NCI-H1694 (cell line): ENCODE results near the gene DDX21.
"Not testable (repeated sequence)": the region's sequence is repeated elsewhere in the genome, so short reads cannot be mapped to it uniquely, and the experiment has no call there.

Experiments used
- DNase-seq: peaks from one replicate; lab custom pipeline; 2025; lab: John Stamatoyannopoulos, UW

The DDX21 gene

DNA sequence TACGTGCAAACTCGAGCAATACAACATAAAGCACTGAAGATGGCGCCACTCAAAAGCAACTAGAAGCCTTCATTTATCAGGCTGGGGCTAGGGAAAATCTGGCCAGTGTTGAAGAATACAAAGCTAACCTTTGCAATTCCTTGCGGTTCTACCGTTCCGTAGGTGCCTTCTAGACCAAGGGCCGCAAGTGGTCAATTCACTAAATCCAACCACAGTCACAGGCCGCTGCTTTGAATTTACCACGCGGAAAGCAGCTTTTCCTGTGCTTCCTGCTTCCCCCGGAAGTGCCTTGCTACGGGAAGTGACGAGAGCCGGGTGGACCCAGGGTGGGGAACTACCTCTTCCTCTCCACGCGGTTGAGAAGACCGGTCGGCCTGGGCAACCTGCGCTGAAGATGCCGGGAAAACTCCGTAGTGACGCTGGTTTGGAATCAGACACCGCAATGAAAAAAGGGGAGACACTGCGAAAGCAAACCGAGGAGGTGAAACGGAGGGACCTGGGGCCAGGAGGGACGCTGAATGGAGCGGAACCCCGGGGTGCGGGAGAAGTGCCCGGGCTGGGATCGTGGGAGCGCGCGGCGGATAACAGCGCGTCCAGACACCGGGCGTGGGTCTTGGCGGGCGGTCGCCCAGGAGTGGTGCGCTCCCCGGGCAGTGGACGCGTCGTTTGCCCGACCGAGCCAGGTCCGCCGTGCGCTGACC lies at the start of gene DDX21:
TSS of gene DDX21 (plus strand) at position 339 of the 701 bp plus-strand sequence. CDS start at position 395, 56 bp downstream.
- peak; percentile 85 for DNase-seq

DNA sequence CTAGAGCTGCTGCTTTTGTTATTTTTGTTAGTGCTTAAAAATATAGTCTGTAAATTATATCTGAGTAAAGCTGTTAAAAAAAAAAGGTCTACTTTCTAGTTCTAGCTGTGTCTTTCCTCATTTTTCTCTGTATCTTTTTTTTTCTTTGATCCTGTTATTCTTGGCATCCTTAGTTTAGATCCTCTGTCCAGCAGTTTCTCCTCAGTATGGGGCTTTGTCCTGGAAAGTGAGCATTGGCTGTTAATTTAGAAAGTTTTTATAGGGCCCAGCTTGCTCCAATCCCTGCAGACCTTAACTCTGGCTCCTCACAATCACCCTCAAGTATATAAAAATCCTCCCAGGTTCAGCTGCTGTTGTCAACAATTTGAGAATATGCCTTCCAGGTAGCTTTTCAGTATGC lies 31.4 kb upstream of the DDX21 start:
- no peak for DNase-seq

DNA sequence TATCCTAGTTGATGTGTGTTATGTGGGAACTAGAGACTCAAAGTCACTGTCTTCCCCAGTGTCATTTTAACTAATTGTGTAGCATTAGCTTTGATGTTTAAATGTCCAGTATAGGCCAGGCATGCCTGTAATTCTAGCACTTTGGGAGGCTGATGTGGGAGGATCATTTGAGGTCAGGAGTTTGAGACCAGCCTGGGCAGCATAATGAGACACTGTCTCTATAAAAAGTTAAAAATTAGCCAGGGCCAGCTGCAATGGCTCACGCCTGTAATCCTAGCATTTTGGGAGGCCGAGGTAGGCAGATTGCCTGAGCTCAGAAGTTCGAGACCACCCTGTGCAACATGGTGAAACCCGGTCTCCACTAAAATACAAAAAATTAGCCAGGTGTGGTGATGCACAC lies 30.5 kb upstream of the DDX21 start:
- DNase-seq, result no peak

GRCh38 chr10:68929157-68929556 lies 26.8 kb upstream of the DDX21 start:
- not testable (repeated sequence) for DNase-seq

DNA sequence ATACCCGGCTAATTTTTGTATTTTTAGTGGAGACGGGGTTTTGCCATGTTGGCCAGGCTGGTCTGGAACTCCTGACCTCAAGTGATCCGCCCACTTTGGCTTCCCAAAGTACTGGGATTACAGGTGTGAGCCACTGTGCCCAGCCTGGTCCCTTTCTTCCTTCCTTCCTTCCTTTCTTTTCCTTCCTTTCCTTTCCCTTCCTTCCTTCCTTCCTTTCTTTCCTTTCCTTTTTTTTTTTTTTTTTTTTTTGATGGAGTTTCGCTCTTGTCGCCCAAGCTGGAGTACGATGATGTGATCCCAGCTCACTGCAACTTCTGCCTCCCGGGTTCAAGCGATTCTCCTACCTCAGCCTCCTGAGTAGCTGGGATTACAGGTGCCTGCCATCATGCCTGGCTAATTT lies 26.1 kb upstream of the DDX21 start:
- not testable (repeated sequence) for DNase-seq

DNA sequence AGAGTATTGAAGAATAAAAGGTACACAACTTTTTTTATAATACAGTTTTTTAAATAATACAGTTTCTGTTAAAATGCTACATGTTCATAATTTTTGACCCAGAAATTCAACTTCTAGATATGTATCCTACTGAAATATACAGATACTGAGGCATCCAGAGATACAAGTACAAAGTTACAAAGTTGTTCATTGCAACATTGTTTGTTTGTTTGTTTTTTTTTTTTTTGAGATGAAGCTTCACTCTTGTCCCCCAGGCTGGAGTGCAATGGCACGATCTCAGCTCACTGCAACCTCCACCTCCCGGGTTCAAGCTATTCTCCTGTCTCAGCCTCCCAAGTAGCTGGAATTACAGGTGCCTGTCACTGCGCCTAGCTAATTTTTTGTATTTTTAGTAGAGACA lies 23.1 kb upstream of the DDX21 start:
- not testable (repeated sequence) for DNase-seq

DNA sequence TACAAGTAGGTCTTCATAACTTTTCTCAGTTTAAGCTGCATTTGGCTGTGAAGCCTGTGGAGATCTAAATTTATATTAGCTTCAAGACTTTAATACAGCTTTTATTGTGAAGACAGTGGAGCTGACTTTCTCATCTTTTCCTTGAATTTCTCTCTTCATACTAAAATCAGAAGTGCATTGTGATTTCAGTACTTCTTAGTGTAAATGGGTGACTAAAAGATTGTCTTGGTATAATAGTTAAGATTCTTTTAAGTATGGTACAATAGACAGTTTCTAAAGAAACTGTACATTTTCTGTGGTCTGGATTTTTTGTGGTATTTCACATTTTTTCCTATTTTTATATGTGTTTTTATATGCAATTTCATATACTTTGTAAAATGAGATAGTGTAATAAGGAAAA lies 21.0 kb upstream of the DDX21 start:
- no peak for DNase-seq

DNA sequence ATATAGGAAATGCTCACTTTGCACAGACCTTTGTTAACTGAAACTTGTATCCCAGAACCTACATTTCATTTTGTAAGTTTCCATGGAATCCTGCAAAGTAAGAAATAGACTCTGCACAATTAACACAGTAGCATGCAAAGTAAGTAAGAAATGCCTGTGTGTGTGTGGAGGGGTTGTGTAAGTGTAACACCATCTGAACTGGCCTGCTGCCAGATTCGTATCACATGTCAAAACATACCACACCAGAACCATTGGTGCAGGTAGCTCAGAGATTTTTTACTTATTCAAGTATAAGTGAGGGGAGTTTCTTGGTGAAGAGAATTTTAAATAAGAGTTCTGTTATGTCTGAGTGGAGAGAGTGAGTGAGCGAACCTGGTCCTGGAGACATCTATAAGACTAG lies 17.9 kb upstream of the DDX21 start:
- no peak for DNase-seq

DNA sequence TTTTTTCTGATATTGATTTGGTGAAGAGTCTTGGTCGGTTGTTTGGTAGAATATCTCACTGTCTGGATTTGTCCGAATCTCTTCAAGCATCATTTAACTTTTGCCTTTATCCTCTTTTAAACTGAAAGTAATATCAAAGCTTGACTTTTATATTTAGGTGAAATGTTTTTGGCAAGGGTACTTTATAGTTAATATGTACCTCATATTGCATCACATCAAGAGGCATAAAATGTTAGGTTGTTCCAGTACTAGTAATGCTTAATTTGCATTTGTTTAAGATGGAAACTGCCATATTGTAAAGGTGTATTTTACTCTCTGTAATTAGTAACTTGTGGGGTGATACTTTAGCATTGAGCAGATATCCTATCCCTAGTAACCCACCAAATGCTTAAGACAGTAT lies 17.1 kb upstream of the DDX21 start:
- no peak for DNase-seq

DNA sequence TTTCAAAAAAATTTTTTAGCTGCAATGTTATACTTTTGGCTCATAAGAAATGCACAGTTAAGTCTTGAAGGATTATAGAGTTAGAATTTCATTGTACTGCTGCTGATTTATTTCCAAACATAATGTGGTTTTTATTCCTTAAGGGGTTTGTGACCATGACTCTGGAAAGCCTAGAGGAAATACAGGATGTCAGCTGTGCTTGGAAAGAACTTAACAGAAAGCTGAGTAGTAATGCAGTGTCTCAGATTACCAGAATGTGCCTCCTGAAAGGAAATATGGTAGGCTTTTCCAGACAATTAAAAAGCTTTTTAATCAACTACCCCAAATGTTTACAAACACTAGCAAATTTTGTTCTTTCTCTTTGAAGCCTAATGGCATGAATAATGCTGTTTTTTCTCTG lies 15.1 kb upstream of the DDX21 start:
- DNase-seq, result not testable (repeated sequence)

DNA sequence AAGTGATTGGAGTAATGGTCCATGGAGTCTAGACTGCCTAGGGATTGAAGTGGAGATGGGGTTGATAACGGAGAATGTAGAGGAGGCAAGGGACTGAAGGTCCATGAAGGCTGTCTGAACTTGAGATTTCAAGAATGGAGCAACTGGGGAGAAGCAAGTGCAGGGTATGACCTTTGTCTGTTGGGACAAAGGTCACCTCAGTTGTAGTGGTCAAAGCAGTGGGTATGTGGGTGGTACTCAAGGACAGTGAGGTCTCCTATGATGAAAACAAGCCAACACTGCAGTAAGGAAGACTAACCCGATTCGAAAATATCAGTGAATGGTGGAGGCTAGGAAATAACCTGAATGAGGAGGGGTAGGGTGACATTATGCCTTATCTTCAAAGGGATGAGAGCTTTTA lies 5.4 kb upstream of the DDX21 start:
- no peak for DNase-seq

DNA sequence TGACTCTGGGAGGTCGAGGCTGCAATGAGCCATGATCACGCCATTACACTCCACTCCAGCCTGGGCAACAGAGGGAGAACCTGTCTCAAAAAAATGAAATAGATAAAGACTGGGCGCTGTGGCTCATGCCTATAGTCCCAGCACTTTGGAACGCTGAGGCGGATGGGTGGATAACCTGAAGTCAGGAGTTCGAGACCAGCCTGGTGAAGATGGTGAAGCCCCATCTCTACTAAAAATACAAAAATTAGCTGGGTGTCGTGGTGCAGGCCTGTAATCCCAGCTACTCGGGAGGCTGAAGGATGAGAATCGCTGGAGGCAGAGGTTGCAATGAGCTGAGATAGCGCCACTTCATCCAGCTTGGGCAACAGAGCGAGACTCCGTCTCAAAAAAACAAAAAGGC lies 1.1 kb upstream of the DDX21 start:
- no peak for DNase-seq

DNA sequence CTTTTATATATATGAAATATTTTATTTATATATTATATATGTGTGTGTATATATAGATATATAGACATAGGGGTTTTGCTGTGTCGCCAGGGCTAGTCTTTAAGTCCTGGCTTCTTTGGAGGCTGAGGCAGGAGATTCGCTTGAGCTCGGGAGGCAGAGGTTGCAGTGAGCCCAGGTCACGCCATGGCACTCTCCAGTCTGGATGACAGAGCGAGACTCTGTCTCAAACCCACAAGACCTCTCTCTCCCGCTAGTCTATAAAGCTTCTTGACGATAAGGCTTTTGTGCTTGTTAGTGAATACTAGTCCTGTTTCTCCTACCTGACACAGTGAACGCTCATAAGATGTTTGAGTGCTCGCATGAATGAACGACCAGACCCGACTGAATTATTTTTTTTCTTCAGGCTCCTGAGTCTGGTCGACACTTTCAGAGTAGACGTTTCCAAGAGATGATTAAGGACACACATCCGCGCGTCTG lies 577 bp upstream of the DDX21 start:
- DNase-seq, result no peak

DNA sequence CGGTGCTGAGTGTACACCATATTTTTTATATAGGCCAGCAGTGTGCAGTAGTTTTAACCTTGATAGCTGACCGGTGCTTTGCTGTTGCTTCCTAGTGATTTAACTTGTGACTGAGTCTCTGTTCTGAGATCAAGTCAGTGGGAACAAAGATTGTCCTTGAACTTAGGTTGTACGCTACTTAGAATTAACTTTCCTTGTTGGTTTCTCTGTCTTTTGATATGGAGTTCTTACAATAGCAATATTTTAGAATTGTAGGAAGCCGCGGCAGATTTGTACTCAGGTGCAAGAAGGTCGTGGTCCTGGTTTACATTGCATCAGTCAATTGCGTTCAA lies 1.3 kb downstream of the DDX21 start:
- DNase-seq, result no peak

DNA sequence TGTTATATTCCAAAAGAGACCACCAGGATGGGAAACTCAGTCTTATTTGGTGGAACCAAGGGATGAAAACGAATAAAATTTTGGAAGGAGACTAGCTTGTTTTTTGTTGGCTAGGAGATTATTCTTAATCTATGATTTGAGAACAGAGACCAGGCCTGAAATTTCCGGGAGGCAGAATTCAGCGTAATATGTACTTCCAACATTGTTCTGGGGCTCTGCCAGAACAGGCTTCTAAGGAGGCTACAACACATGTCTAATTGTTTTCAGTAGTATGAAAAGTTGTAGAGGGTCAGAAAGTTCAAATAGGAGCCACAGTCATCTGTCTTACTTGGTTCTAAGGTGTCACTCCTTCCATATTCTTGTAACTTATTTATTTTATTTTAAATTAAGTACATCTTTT lies 1.7 kb downstream of the DDX21 start:
- no peak for DNase-seq

GRCh38 chr10:68959695-68960527 lies 3.9 kb downstream of the DDX21 start:
- no peak for DNase-seq

- no peak for DNase-seq
Observed at GRCh38 chr10:68963151-68963550, 7.2 kb downstream of the DDX21 start.

GRCh38 chr10:68973975-68974374 lies 18.0 kb downstream of the DDX21 start:
- no peak for DNase-seq

- not testable (repeated sequence) for DNase-seq
Observed at GRCh38 chr10:68975936-68976473, 20.0 kb downstream of the DDX21 start.

DNA sequence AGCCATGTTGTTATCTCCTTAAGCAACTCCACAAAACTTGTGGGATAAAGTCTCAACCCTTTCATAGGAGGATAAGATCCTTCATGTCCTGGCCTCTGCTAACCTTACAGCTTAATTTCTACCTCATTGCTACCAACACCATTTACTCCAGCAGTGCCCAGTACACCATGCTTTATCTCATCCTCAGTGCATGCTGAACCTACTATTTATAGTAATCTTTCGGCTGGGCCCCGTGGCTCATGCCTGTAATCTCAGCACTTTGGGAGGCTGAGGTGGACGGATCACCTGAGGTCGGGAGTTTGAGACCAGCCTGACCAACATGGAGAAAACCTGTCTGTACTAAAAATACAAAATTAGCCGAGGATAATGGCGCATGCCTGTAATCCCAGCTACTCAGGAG lies 23.8 kb downstream of the DDX21 start:
- DNase-seq, result not testable (repeated sequence)

- DNase-seq, result no peak
Observed at GRCh38 chr10:68981074-68981473, 25.1 kb downstream of the DDX21 start.

- DNase-seq, result no peak
Observed at GRCh38 chr10:68982389-68982788, 26.4 kb downstream of the DDX21 start.

DNA sequence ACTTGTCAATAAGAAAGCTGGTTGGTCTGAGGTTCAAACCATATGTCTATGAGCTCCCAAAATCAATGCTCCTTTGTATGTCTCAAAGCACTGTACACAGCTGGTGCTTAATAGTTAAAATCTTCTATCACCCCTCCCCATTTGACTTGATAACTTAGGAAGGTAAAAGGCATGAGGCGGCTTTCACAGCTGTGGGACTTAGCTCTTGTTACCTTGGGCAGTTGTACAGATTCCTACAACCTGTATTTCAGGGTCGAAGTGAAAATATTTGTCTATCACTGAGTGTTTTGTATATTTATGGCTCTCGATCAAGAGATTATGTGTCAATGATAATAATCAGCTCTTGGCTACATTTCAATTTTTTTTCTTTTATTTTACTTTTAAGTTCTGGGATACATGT lies 31.6 kb downstream of the DDX21 start:
- no peak for DNase-seq
